Measurements from ENCODE around the gene PHGDH. TPM values are rescaled to one million over a fixed set of nuclear protein-coding genes. Genes with fewer than 3 reads are reported as not detected.

PHGDH gene
- total and polyA plus RNA-seq, 2 donors (not counting 3 experiments of a cell fraction or from before 2014, with no cell fraction given), result 37.9 to 120 TPM

DNA sequence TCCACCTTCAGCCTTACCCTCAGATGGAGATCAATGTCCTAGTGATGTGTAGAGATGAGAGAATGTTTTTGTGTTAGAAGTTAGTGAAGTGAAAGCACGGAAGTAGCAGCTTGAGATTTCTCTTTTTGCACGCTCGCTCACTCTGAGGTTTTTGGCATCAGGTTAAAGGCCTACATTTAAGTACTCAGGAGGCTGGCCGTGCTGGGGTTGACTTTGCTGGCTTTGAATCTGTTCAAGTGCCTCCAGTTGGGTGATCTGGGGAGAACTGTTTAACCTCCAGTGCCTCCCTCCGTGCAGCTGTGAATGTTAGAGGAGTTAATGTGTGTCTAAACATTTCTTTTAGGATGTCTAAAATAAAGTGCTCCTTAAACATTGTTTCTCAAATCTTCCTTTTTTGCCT lies 13.9 kb downstream of the PHGDH start:
- Histone ChIP-seq H3K4me2 (ENCODE audit: insufficient read depth, low read length) (no peak overlapping the region), H4K20me1 (replicated peaks; ENCODE audit: control insufficient read depth, extremely low read depth, insufficient read depth, low read length) (no peaks in the 10 kb centered on the region), H3K4me3 (replicated peaks in 1 of 3; ENCODE audit: insufficient read depth in 1 of 3, low read depth in 1 of 3, low read length in 3 of 3) (no peak overlapping the region), H3K9me1 (replicated peaks; ENCODE audit: control insufficient read depth, extremely low read depth, insufficient read depth, low read length) (no peaks in the 10 kb centered on the region), H3K27ac (ENCODE audit: insufficient read depth, low read depth, low read length) (no peak overlapping the region), H2AFZ (ENCODE audit: low read depth, low read length) (no peak overlapping the region), H3K9me3 (replicated peaks; ENCODE audit: control insufficient read depth, insufficient read depth, low read length) (no peaks in the 10 kb centered on the region), H3K79me2 (ENCODE audit: control insufficient read depth, insufficient read depth, low read length) (no peaks in the 10 kb centered on the region), H3K4me1 (ENCODE audit: control insufficient read depth, extremely low read depth, insufficient read depth, low read length) (peaks cover 14% of the 10 kb centered on the region), H3K9ac (replicated peaks; ENCODE audit: extremely low read depth, insufficient read depth, low read length) (no peak overlapping the region), H3K36me3 (ENCODE audit: control insufficient read depth in 2 of 2, extremely low read depth in 1 of 2, insufficient read depth in 2 of 2, low read length in 2 of 2) (peaks cover 0 to 3% of the 10 kb centered on the region in 2 experiments), H3K27me3 (ENCODE audit: control insufficient read depth in 2 of 2, insufficient read depth in 2 of 2, low read length in 2 of 2) (no peaks in the 10 kb centered on the region)
- POLR2A ChIA-PET, result no interaction called here
- no TSS peak for BruUV-seq (replicated peaks)
- no peak for TF ChIP-seq JUN (IDR thresholded peaks at IDR 0.05; ENCODE audit: borderline replicate concordance, insufficient read depth, insufficient read length, low read depth)
- no peak for TF ChIP-seq GATA2 (IDR thresholded peaks at IDR 0.05; ENCODE audit: insufficient read depth, insufficient read length, low read depth, low read length)
- TF ChIP-seq, protein P1, sequence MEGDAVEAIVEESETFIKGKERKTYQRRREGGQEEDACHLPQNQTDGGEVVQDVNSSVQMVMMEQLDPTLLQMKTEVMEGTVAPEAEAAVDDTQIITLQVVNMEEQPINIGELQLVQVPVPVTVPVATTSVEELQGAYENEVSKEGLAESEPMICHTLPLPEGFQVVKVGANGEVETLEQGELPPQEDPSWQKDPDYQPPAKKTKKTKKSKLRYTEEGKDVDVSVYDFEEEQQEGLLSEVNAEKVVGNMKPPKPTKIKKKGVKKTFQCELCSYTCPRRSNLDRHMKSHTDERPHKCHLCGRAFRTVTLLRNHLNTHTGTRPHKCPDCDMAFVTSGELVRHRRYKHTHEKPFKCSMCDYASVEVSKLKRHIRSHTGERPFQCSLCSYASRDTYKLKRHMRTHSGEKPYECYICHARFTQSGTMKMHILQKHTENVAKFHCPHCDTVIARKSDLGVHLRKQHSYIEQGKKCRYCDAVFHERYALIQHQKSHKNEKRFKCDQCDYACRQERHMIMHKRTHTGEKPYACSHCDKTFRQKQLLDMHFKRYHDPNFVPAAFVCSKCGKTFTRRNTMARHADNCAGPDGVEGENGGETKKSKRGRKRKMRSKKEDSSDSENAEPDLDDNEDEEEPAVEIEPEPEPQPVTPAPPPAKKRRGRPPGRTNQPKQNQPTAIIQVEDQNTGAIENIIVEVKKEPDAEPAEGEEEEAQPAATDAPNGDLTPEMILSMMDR (IDR thresholded peaks at IDR 0.05; ENCODE audit: extremely low read depth in 1 of 2, insufficient read depth in 1 of 2, low read depth in 1 of 2, low read length in 2 of 2), result no peak
- no peak for TF ChIP-seq MYC (IDR thresholded peaks at IDR 0.05; ENCODE audit: low read depth, low read length)
- TF ChIP-seq FOS (IDR thresholded peaks at IDR 0.05; ENCODE audit: borderline replicate concordance, insufficient read depth, low read length), result no peak
- no peak for TF ChIP-seq POLR2A (IDR thresholded peaks at IDR 0.05; ENCODE audit: low read depth, low read length)
- TF ChIP-seq EZH2 (IDR thresholded peaks at IDR 0.05; ENCODE audit: borderline replicate concordance, low read depth, low read length, severe bottlenecking), result no peak
- no peak for TF ChIP-seq POLR2AphosphoS5 (IDR thresholded peaks at IDR 0.05; ENCODE audit: insufficient read depth, low read depth, low read length)
- TF ChIP-seq, protein P2, sequence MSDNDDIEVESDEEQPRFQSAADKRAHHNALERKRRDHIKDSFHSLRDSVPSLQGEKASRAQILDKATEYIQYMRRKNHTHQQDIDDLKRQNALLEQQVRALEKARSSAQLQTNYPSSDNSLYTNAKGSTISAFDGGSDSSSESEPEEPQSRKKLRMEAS (IDR thresholded peaks at IDR 0.05; ENCODE audit: insufficient read depth, insufficient read length), result no peak
- DNase-seq (ENCODE audit: low read depth, low spot score) (no peak), FAIRE-seq (no peak)
- intact Hi-C loops (cut with micrococcal nuclease) (no loop called here), dilution Hi-C loops (cut with MboI; ENCODE audit: extremely low pct_ligation_motif_present, low sequenced_read_pairs) (no loop called here)
- CTCF ChIA-PET, result interaction anchor here (1.0 kb wide), 1 partner anchor 18 kb away, joined by 3 read pairs; no protein-coding TSS in a partner anchor
